Transverse colon (tissue), 4 donors: Measurements from ENCODE around the gene CFAP410. TPM values are rescaled to one million over a fixed set of nuclear protein-coding genes. Genes with fewer than 3 reads are reported as not detected.

Experiments used
- DNase-seq: peaks from one replicate; pipeline ENCODE4 v3.0.0-alpha.2; 2019
- H3K27ac ChIP-seq, 4 donors: fragments of 200-600 bp; sonication (generic); 2 replicates each; pipeline ENCODE4 v1.5.1; 2016 to 2018; ENCODE audit warnings: inconsistent platforms in 4 of 4
- H3K27me3 ChIP-seq: fragments of 200-600 bp; sonication (generic); 2 replicates; pipeline ENCODE4 v1.5.1; 2017; ENCODE audit warnings: inconsistent platforms
- H3K36me3 ChIP-seq, 4 donors: fragments of 200-600 bp; sonication (generic); 2 replicates each; pipeline ENCODE4 v1.5.1; 2017 to 2019; ENCODE audit warnings: inconsistent platforms in 4 of 4
- H3K4me1 ChIP-seq, 4 donors: fragments of 200-600 bp; sonication (generic); 2 replicates each; pipeline ENCODE4 v1.5.1; 2017 to 2020; ENCODE audit warnings: inconsistent platforms in 4 of 4
- H3K4me3 ChIP-seq, 4 donors: fragments of 200-600 bp; sonication (generic); 1 replicate in 1 of 4; 2 replicates in 3 of 4; pipeline versions ENCODE4 v1.5.1 to v1.6.1; 2017 to 2019; ENCODE audit warnings: inconsistent platforms in 4 of 4
- H3K9me3 ChIP-seq, 2 donors: fragments of 200-600 bp; sonication (generic); 2 replicates each; pipeline ENCODE4 v1.5.1; 2017 to 2019; ENCODE audit warnings: inconsistent platforms in 2 of 2
- CTCF ChIP-seq, 5 experiments: fragments of 200-600 bp in 3 of 5; fragments of 450-650 bp in 2 of 5; sonication (generic) in 3 of 5; IDR thresholded peaks; 1 replicate in 2 of 5; 2 replicates in 3 of 5; pipeline ENCODE4 v1.5.1; 2016 to 2017; ENCODE audit warnings: antibody characterized with exemption in 5 of 5, inconsistent platforms in 3 of 5, mild to moderate bottlenecking in 2 of 5, moderate library complexity in 1 of 5
- EP300 ChIP-seq: sonication (generic); formaldehyde crosslinking; IDR thresholded peaks from one replicate; pipeline ENCODE4 v1.6.1; 2017; ENCODE audit warnings: antibody characterized with exemption, low read depth
- POLR2A ChIP-seq: fragments of 450-650 bp; IDR thresholded peaks from one replicate; pipeline ENCODE4 v1.6.1; 2016; ENCODE audit warnings: antibody characterized with exemption, mild to moderate bottlenecking, moderate library complexity
- POLR2AphosphoS5 ChIP-seq, 3 donors: sonication (generic); formaldehyde crosslinking; IDR thresholded peaks; one replicate each; pipeline ENCODE4 v1.6.1; 2016; ENCODE audit warnings: antibody characterized with exemption in 3 of 3
- WGBS, 2 donors: methylation state at CpG; one replicate each; pipeline ENCODE4 v1.1.5; 2018; ENCODE audit warnings: low coverage in 1 of 2; 5-methylcytosine and 5-hydroxymethylcytosine counted together
- in situ Hi-C, 4 donors: fragments of 200-750 bp; cut with MboI; loops; one replicate each; pipeline versions ENCODE4 v1.15.0 to v1.15.1; 2017; ENCODE audit warnings: low sequenced_read_pairs in 3 of 4, low pct_ligation_motif_present in 1 of 4, low pct_unique_long_range_greater_than_20kb in 1 of 4
- intact Hi-C: fragments of 100-400 bp; cut with DNase I; formaldehyde crosslinking; loops from one replicate; pipeline ENCODE4 v1.15.1; 2023; ENCODE audit warnings: low total_unique reads
- total RNA-seq, 4 donors: library from RNA; depleted of rRNA; stranded (reverse); fragments of >200 nt; gene quantifications; one replicate each; pipeline ENCODE4 v1.1.0, GENCODE V29; 2016

Gene CFAP410
- total RNA-seq, 4 donors from 2014 or later = 17.2 to 41.3 (median 32.2) TPM

- no peak for DNase-seq
- H3K4me1 ChIP-seq = no peaks in the 10 kb centered on the region
- peaks cover 0 to 5% (median 0%) of the 10 kb centered on the region in 4 donors for H3K36me3 ChIP-seq
- H3K27ac ChIP-seq = no peak overlapping the region
- H3K4me3 ChIP-seq = no peak overlapping the region
- intact Hi-C loops (no loop called here), in situ Hi-C loops (no loop called here)
- no peaks in the 10 kb centered on the region for H3K27me3 ChIP-seq
- TF ChIP-seq CTCF (IDR thresholded peaks at IDR 0.05) (no peak), EP300 (no peak), POLR2A (no peak), POLR2AphosphoS5 (IDR thresholded peaks at IDR 0.05) (no peak)
- H3K9me3 ChIP-seq = peaks cover 26 to 28% of the 10 kb centered on the region in 2 donors
Measured at GRCh38 chr21:44381874-44382273, 42.7 kb upstream of the CFAP410 start.

GRCh38 chr21:44380876-44381275 lies 41.7 kb upstream of the CFAP410 start:
- H3K27ac ChIP-seq = no peak overlapping the region
- H3K4me3 ChIP-seq = no peak overlapping the region
- in situ Hi-C loops (no loop called here), intact Hi-C loops (no loop called here)
- peaks cover 0 to 5% (median 0%) of the 10 kb centered on the region in 4 donors for H3K36me3 ChIP-seq
- peaks cover 17 to 18% of the 10 kb centered on the region in 2 donors for H3K9me3 ChIP-seq
- H3K4me1 ChIP-seq = no peaks in the 10 kb centered on the region
- no peak for DNase-seq
- H3K27me3 ChIP-seq = no peaks in the 10 kb centered on the region
- TF ChIP-seq POLR2AphosphoS5 (IDR thresholded peaks at IDR 0.05) = no peak
- TF ChIP-seq CTCF (IDR thresholded peaks at IDR 0.05) = no peak
- TF ChIP-seq POLR2A = no peak
- TF ChIP-seq EP300 = no peak
- 69% methylated on average over 10 of the region's 10 CpGs; no CpG with 5 or more reads in 1 of the 2 donors for WGBS, 2 donors

- DNase-seq = no peak
Measured at GRCh38 chr21:44379991-44380865, 41.0 kb upstream of the CFAP410 start.

GRCh38 chr21:44379515-44379848 lies 40.3 kb upstream of the CFAP410 start:
- in situ Hi-C loops = no loop called here
- no peak for DNase-seq

More at GRCh38 chr21:44379991-44380865, 41.0 kb upstream of the CFAP410 start:
- intact Hi-C loops (no loop called here), in situ Hi-C loops (no loop called here)
- Histone ChIP-seq H3K36me3 (peaks cover 0 to 5% (median 0%) of the 10 kb centered on the region in 4 donors), H3K4me3 (no peak overlapping the region), H3K27me3 (no peaks in the 10 kb centered on the region), H3K9me3 (peaks cover 11% of the 10 kb centered on the region in 2 donors), H3K27ac (no peak overlapping the region), H3K4me1 (no peaks in the 10 kb centered on the region)
- 56 to 68% methylated on average over 6 to 30 of the region's 31 CpGs for WGBS, 2 donors
- no peak for TF ChIP-seq EP300

More at GRCh38 chr21:44379515-44379848, 40.3 kb upstream of the CFAP410 start:
- Histone ChIP-seq H3K27me3 (no peaks in the 10 kb centered on the region), H3K4me1 (no peaks in the 10 kb centered on the region), H3K9me3 (peaks cover 4% of the 10 kb centered on the region in 2 donors), H3K4me3 (no peak overlapping the region), H3K27ac (no peak overlapping the region), H3K36me3 (peaks cover 0 to 3% (median 0%) of the 10 kb centered on the region in 4 donors)
- WGBS, 2 donors = 87% methylated on average over 3 of the region's 5 CpGs; no CpG with 5 or more reads in 1 of the 2 donors
- intact Hi-C loops = no loop called here
- TF ChIP-seq CTCF (IDR thresholded peaks at IDR 0.05) (no peak), POLR2A (no peak), POLR2AphosphoS5 (IDR thresholded peaks at IDR 0.05) (no peak), EP300 (no peak)
